ENCODE data around the gene FOXO1. TPM values are rescaled to one million over a fixed set of nuclear protein-coding genes. Genes with fewer than 3 reads are reported as not detected.

Gene FOXO1
- total RNA-seq, 1 donor, result 7.6 TPM

DNA sequence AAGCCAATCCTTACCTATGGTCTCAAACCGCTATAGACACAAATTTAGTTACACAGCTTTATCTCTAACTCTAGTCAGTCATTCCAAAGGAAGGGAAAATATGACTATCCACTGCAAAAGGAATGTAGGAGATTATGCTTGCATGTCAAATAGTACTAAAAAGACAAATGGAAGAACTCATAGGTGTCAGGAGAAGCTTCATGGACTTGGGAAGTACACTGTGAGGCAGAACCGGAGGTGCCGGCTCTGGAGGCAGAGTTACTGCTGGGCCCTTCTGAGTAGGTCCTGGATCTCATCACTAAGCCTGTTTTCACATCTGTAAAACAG lies 97.5 kb downstream of the FOXO1 start:
- TF ChIP-seq, protein P1, sequence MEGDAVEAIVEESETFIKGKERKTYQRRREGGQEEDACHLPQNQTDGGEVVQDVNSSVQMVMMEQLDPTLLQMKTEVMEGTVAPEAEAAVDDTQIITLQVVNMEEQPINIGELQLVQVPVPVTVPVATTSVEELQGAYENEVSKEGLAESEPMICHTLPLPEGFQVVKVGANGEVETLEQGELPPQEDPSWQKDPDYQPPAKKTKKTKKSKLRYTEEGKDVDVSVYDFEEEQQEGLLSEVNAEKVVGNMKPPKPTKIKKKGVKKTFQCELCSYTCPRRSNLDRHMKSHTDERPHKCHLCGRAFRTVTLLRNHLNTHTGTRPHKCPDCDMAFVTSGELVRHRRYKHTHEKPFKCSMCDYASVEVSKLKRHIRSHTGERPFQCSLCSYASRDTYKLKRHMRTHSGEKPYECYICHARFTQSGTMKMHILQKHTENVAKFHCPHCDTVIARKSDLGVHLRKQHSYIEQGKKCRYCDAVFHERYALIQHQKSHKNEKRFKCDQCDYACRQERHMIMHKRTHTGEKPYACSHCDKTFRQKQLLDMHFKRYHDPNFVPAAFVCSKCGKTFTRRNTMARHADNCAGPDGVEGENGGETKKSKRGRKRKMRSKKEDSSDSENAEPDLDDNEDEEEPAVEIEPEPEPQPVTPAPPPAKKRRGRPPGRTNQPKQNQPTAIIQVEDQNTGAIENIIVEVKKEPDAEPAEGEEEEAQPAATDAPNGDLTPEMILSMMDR (IDR thresholded peaks at IDR 0.05; ENCODE audit: extremely low read depth, low read depth, low read length), result no peak
- no peaks in the 10 kb centered on the region for H3K36me3 ChIP-seq (ENCODE audit: insufficient read depth, low read length)
- no peak overlapping the region for H3K27ac ChIP-seq (ENCODE audit: low read depth, low read length)
- no peaks in the 10 kb centered on the region for H3K27me3 ChIP-seq (ENCODE audit: insufficient read depth, low read length)
- H3K4me2 ChIP-seq (ENCODE audit: insufficient read depth, low read length), result no peak overlapping the region
- no peaks in the 10 kb centered on the region for H3K9me3 ChIP-seq (ENCODE audit: low read depth, low read length)
- no peaks in the 10 kb centered on the region for H3K4me1 ChIP-seq (ENCODE audit: insufficient read depth, low read length)
- H3K4me3 ChIP-seq (ENCODE audit: insufficient read depth, low read length), result no peak overlapping the region
- peak; percentile 69 for DNase-seq (ENCODE audit: insufficient read length, low spot score, missing footprints)
- H4K20me1 ChIP-seq (ENCODE audit: insufficient read depth, low read length), result peaks cover 2% of the 10 kb centered on the region
- H3K79me2 ChIP-seq (ENCODE audit: insufficient read depth, low read length), result peaks cover 33% of the 10 kb centered on the region
- no peak overlapping the region for H2AFZ ChIP-seq (ENCODE audit: low read length)

DNA sequence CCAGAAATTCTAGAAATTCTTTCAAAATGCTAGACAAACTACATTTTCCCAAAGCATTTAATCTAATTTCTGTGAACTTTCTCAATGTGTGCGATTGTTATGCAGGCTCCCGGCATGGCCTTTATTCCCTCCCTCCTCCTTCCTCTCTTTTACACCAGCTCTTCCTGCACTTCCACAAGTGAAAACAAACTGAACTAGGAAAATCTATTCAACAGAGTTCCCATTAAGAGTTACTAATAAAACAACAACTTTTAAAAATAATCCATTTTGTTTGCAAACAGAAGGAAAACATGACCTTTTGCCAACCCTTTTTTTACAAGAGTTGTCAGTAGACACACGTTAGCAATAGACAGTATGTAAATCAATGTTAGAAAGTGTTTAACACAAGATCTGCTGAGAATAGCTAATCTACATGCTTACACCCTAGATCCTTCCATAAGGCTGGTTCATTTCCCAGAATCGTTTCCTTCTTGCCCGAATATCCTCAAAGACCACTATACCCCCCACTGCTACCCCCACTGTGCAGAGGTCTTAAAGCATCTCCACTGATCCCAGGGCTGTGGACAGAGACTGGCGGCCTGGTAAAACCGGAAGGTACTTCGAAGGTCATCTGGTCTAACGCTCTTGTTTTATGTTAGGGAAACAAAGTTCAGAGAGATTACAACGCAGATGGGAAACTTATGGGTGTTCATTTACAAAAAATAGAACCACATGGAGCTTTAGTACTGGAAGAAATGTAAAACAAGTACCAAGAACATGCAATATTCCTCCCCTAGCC lies 98.0 kb downstream of the FOXO1 start:
- no peaks in the 10 kb centered on the region for H3K9me3 ChIP-seq (ENCODE audit: low read depth, low read length)
- no peak for DNase-seq (ENCODE audit: insufficient read length, low spot score, missing footprints)
- H3K79me2 ChIP-seq (ENCODE audit: insufficient read depth, low read length), result peaks cover 36% of the 10 kb centered on the region
- no peak overlapping the region for H2AFZ ChIP-seq (ENCODE audit: low read length)
- H3K4me3 ChIP-seq (ENCODE audit: insufficient read depth, low read length), result no peak overlapping the region
- no peaks in the 10 kb centered on the region for H3K27me3 ChIP-seq (ENCODE audit: insufficient read depth, low read length)
- H3K36me3 ChIP-seq (ENCODE audit: insufficient read depth, low read length), result no peaks in the 10 kb centered on the region
- TF ChIP-seq, protein P1 (IDR thresholded peaks at IDR 0.05; ENCODE audit: extremely low read depth, low read depth, low read length), result no peak
- H3K27ac ChIP-seq (ENCODE audit: low read depth, low read length), result no peak overlapping the region
- H3K4me2 ChIP-seq (ENCODE audit: insufficient read depth, low read length), result no peak overlapping the region
- H3K4me1 ChIP-seq (ENCODE audit: insufficient read depth, low read length), result no peaks in the 10 kb centered on the region
- peaks cover 2% of the 10 kb centered on the region for H4K20me1 ChIP-seq (ENCODE audit: insufficient read depth, low read length)

DNA sequence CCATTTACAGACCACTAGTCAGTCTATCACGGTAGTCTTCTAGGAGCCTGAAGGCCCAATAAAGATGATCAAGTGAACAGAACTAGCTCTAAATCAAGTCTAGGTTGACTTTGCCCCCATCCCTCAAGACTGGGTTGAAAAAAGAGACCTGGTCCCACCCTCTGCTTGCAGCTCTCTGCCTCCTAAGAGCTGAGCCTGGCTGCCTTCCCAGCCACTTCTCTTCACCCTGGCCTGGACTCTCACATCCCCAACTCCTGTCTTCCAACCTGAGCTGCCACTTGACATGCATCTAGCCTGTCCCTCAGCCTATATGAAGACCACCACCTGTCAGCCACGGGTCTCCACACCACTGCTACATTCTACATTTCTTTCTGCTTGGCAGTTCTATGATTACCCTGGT lies 99.6 kb downstream of the FOXO1 start:
- H3K36me3 ChIP-seq (ENCODE audit: insufficient read depth, low read length), result no peaks in the 10 kb centered on the region
- TF ChIP-seq, protein P1 (IDR thresholded peaks at IDR 0.05; ENCODE audit: extremely low read depth, low read depth, low read length), result no peak
- H3K4me1 ChIP-seq (ENCODE audit: insufficient read depth, low read length), result peaks cover 6% of the 10 kb centered on the region
- H3K4me2 ChIP-seq (ENCODE audit: insufficient read depth, low read length), result no peak overlapping the region
- no peaks in the 10 kb centered on the region for H3K9me3 ChIP-seq (ENCODE audit: low read depth, low read length)
- no peaks in the 10 kb centered on the region for H3K27me3 ChIP-seq (ENCODE audit: insufficient read depth, low read length)
- peaks cover 30% of the 10 kb centered on the region for H3K79me2 ChIP-seq (ENCODE audit: insufficient read depth, low read length)
- no peak overlapping the region for H2AFZ ChIP-seq (ENCODE audit: low read length)
- H4K20me1 ChIP-seq (ENCODE audit: insufficient read depth, low read length), result peaks cover 2% of the 10 kb centered on the region
- no peak for DNase-seq (ENCODE audit: insufficient read length, low spot score, missing footprints)
- H3K4me3 ChIP-seq (ENCODE audit: insufficient read depth, low read length), result no peak overlapping the region
- H3K27ac ChIP-seq (ENCODE audit: low read depth, low read length), result no peak overlapping the region

DNA sequence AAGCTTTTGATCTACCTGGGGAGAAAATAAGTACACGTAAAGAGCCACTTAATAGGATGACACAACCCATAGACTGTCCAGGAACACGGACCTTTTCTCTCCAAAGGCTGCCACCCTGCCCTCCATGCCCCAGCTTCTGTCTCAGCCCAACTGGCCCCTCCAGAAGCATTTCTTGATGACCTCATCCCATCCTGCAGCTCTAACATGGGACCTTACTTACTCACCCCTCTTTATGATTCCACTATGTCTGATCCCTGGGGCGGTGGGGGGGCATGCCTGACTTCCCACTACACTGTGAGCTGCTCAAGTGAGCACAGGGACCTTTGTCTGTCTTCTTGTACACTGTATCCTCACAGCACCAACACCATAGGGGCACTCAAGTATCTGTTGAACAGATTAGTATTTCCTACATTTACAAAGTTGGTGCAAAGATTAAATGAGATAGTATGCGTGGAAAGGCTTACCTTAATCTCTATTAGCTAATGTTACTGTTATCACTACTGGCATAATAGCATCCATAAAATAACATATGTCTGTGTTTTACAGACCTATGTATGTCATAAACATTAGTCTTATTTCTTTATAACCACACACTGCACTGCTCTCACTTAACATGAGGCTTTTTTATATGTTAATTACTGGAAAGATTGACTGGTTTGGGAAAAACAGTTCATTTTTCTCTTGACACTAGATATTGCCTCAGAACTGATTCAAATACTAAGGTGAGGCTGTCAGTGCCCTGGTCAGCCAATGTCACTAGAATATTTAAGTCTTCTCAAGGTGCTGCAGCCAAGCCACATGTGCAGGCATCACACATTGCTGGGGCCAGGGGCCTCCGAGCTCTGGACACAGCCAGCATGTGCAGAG lies 100.9 kb downstream of the FOXO1 start:
- Histone ChIP-seq H3K27ac (ENCODE audit: low read depth, low read length) (no peak overlapping the region), H3K36me3 (ENCODE audit: insufficient read depth, low read length) (no peaks in the 10 kb centered on the region), H3K27me3 (ENCODE audit: insufficient read depth, low read length) (no peaks in the 10 kb centered on the region), H4K20me1 (ENCODE audit: insufficient read depth, low read length) (peaks cover 2% of the 10 kb centered on the region), H3K79me2 (ENCODE audit: insufficient read depth, low read length) (peaks cover 25% of the 10 kb centered on the region), H3K9me3 (ENCODE audit: low read depth, low read length) (no peaks in the 10 kb centered on the region), H3K4me3 (ENCODE audit: insufficient read depth, low read length) (no peak overlapping the region), H3K4me2 (ENCODE audit: insufficient read depth, low read length) (no peak overlapping the region), H2AFZ (ENCODE audit: low read length) (no peak overlapping the region), H3K4me1 (ENCODE audit: insufficient read depth, low read length) (peaks cover 6% of the 10 kb centered on the region)
- DNase-seq (ENCODE audit: insufficient read length, low spot score, missing footprints), result peak; percentile 34
- TF ChIP-seq, protein P1 (IDR thresholded peaks at IDR 0.05; ENCODE audit: extremely low read depth, low read depth, low read length), result no peak
